Stimulated activated CD4-positive, alpha-beta T cell treated with anti-CD3 and anti-CD28 coated beads, Interleukin-1b, Interleukin-23, amount 100 ng/mL, for 24 hours (primary cell): ENCODE measurements around the gene MIA2.
"Not testable (repeated sequence)": the region's sequence is repeated elsewhere in the genome, so short reads cannot be mapped to it uniquely, and the experiment has no call there.

Experiments
- DNase-seq, 4 experiments: peaks; one replicate each; pipeline ENCODE4 v3.0.0-alpha.2; 2020; ENCODE audit warnings: low read depth in 4 of 4, low spot score in 1 of 4

MIA2 gene, protein sequence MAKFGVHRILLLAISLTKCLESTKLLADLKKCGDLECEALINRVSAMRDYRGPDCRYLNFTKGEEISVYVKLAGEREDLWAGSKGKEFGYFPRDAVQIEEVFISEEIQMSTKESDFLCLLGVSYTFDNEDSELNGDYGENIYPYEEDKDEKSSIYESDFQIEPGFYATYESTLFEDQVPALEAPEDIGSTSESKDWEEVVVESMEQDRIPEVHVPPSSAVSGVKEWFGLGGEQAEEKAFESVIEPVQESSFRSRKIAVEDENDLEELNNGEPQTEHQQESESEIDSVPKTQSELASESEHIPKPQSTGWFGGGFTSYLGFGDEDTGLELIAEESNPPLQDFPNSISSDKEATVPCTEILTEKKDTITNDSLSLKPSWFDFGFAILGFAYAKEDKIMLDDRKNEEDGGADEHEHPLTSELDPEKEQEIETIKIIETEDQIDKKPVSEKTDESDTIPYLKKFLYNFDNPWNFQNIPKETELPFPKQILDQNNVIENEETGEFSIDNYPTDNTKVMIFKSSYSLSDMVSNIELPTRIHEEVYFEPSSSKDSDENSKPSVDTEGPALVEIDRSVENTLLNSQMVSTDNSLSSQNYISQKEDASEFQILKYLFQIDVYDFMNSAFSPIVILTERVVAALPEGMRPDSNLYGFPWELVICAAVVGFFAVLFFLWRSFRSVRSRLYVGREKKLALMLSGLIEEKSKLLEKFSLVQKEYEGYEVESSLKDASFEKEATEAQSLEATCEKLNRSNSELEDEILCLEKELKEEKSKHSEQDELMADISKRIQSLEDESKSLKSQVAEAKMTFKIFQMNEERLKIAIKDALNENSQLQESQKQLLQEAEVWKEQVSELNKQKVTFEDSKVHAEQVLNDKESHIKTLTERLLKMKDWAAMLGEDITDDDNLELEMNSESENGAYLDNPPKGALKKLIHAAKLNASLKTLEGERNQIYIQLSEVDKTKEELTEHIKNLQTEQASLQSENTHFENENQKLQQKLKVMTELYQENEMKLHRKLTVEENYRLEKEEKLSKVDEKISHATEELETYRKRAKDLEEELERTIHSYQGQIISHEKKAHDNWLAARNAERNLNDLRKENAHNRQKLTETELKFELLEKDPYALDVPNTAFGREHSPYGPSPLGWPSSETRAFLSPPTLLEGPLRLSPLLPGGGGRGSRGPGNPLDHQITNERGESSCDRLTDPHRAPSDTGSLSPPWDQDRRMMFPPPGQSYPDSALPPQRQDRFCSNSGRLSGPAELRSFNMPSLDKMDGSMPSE (N-terminal part only)

DNA sequence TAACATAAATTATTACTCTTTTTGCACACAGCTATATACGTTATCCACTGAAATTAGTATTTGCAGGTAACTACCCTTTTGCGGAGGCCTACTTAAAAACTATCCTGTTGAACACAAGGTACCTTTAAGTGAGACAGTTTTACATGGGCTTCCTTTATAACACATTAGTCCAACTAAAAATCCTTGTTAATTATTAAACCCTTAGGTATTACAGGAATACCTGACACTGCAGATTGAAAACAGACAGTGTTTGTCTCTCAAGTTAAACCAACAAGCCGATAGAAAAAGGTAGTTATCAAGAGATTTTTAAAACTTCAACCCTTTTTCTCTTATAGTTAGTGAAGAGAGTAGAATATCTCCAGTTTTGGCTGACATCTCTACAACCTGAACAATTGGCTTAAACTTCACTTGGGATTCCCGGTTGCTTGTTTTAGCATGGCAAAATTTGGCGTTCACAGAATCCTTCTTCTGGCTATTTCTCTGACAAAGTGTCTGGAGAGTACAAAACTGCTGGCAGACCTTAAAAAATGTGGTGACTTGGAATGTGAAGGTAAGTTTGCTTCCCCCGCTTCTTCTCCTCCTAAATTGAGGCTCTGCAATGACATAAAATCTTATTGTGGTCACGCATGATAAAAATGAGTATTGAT is at the start of gene MIA2:
MIA2 (plus strand) TSS at position 236 of the 647 bp plus-strand sequence; CDS start at position 436, 200 bp downstream.
- DNase-seq: no peak

DNA sequence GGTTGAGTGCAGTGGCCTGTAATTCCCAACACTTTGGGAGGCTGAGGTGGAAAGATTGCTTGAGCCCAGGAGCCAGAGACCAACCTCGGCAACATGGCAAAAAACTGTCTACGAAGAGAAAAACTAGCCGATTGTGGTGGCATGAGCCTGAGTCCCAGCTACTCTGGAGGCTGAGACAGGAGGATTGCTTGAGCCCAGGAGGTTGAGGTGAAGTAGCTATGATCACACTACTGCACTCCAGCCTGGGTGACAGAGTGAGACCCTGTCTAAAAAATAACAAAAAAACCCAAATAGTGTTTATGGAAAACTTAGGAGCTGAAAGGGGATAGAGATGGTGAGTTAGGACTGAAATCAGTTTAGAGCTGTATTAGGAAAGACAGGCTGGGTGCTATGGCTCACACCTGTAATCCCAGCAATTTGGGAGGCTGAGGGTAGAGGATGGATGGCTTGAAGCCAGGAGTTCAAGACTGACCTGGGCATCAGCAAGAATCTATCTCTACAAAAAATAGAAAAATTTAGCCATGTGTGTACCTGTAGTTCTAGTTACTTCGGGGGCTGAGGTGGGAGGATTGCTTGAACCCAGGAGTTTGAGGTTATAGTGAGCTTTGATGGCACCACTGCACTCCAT is 49.0 kb upstream of the MIA2 start:
- DNase-seq: no peak

- no peak for DNase-seq
These were observed 48.3 kb upstream of the MIA2 start for GRCh38 chr14:39185256-39186049.

DNA sequence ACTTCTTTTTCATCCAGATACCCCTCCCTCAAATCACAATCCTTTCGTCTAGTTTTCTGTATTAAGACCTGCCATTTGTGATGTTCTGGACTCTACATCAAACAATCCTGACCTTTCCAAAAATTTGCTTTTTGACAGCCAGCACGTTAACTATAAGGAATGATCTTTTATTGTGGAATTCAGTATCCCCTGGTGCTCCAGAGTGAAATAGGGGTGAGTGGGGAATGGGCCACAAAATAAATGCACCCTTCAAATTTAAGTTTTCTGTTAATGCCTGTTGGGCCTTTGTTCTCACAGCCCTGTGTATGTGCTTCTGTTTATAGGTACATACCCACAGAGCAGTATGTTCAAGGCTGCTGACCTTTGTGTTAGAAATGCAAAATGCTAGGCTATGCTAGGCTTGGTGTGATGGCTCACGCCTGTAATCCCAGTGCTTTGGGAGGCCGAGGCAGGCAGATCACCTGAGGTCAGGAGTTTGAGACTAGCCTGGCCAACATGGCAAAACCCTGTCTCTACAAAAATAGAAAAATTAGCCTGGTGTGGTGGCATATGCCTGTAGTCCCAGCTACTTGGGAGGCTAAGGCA is 46.7 kb upstream of the MIA2 start:
- DNase-seq: no peak

GRCh38 chr14:39203659-39204606 is 29.8 kb upstream of the MIA2 start:
- no peak for DNase-seq

- DNase-seq: not testable (repeated sequence)
These were observed 26.3 kb upstream of the MIA2 start for GRCh38 chr14:39207430-39207829.

GRCh38 chr14:39211109-39211741 is 22.5 kb upstream of the MIA2 start:
- no peak for DNase-seq

DNA sequence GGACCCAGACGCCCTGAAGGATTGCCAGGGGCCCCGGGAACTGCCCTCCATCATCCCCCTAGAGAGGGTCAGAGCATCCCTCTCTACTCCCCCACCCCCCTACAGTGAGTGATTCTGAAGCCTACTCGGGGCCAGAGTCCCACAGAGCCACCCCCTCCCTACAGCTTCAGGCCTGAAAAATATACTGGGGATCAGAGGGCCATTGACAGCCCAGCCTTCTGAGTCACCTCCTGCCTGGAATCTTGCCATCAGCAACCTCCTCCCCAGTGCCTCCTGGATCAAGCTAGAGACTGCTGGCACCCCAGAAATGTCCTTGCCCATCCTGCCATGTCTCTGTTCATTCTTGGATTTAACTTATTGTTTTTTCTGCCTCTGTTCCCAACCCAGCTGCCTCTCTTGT is 21.7 kb upstream of the MIA2 start:
- DNase-seq: no peak

DNA sequence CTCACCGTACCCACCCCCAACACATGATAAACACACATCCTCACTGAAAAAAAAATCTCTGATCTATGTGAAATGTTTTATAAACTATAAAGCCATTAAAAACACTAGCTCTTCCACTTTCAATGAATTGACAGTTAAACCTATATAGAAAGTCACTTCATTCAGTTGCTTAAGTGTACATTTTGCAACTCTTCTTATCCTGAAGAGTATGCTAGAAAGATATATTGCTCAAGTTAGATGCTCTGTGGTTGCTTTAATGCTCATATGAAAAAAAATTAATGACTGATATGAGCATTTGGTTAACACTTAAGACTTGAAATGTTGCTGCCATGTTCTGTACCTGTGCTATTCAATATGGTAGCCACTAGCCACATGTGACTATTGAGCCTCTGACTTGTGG is 21.0 kb upstream of the MIA2 start:
- DNase-seq: no peak

DNA sequence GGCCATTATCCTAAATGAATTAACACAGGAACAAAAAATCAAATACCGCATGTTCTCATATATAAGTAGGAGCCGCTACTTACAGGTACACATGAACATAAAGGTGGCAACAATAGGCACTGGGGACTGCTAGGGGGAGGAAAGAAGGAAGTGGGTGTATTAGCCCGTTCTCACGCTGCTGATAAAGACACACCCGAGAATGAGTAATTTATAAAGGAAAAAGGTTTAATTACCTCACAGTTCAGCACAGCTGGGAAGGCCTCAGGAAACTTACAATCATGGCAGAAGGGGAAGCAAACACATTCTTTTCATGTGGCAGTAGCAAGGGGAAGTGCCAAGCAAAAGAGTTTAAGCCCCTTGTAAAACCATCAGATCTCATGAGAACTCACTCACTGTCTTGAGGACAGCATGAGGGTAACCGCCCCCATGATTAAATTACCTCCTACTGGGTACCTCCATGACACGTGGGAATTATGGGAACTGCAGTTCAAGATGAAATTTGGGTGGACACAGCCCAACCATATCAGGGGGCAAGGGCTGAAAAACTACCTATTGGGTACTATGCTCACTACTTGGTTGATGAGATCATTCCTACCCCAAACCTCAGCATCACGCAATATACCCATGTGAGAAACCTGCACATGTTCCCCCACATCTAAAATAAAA is 16.4 kb upstream of the MIA2 start:
- DNase-seq: no peak

- DNase-seq: no peak
These were observed 15.4 kb upstream of the MIA2 start for GRCh38 chr14:39218171-39218769.

GRCh38 chr14:39219075-39219499 is 14.6 kb upstream of the MIA2 start:
- no peak for DNase-seq

- DNase-seq: not testable (repeated sequence)
These were observed 13.2 kb upstream of the MIA2 start for GRCh38 chr14:39220473-39220872.

GRCh38 chr14:39228044-39228443 is 5.7 kb upstream of the MIA2 start:
- DNase-seq: no peak

- no peak for DNase-seq
These were observed 5.0 kb upstream of the MIA2 start for GRCh38 chr14:39228509-39229221.

- DNase-seq: peak; percentile 11 to 47 (median 23)
These were observed 4.5 kb upstream of the MIA2 start for GRCh38 chr14:39229222-39229543.
